ENCODE measurements around the gene TMEM30B.

The TMEM30B gene

GRCh38 chr14:61300209-61300608, 19.1 kb upstream of the TMEM30B start:
- DNase-seq (ENCODE audit: low read depth in 2 of 2), result no peak

GRCh38 chr14:61298824-61299223, 17.7 kb upstream of the TMEM30B start:
- DNase-seq (ENCODE audit: low read depth in 2 of 2), result no peak

GRCh38 chr14:61297581-61297980, 16.4 kb upstream of the TMEM30B start:
- DNase-seq (ENCODE audit: low read depth in 2 of 2), result no peak

- no peak for DNase-seq (ENCODE audit: low read depth in 2 of 2)
Measured at GRCh38 chr14:61296719-61297502, 15.8 kb upstream of the TMEM30B start.

GRCh38 chr14:61296151-61296550, 15.0 kb upstream of the TMEM30B start:
- DNase-seq (ENCODE audit: low read depth in 2 of 2), result no peak

GRCh38 chr14:61290701-61291100, 9.6 kb upstream of the TMEM30B start:
- DNase-seq (ENCODE audit: low read depth in 2 of 2), result no peak

- no peak for DNase-seq (ENCODE audit: low read depth in 2 of 2)
Measured at GRCh38 chr14:61288720-61289119, 7.6 kb upstream of the TMEM30B start.

- no peak for DNase-seq (ENCODE audit: low read depth in 2 of 2)
Measured at GRCh38 chr14:61288228-61288627, 7.1 kb upstream of the TMEM30B start.

- DNase-seq (ENCODE audit: low read depth in 2 of 2), result no peak
Measured at GRCh38 chr14:61287196-61287595, 6.1 kb upstream of the TMEM30B start.

- DNase-seq (ENCODE audit: low read depth in 2 of 2), result no peak
Measured at GRCh38 chr14:61285364-61285763, 4.2 kb upstream of the TMEM30B start.

GRCh38 chr14:61284001-61284400, 2.9 kb upstream of the TMEM30B start:
- no peak for DNase-seq (ENCODE audit: low read depth in 2 of 2)

GRCh38 chr14:61282746-61283145, 1.6 kb upstream of the TMEM30B start:
- no peak for DNase-seq (ENCODE audit: low read depth in 2 of 2)

GRCh38 chr14:61281948-61282275, 774 bp upstream of the TMEM30B start:
- DNase-seq (ENCODE audit: low read depth in 2 of 2), result no peak

- DNase-seq (ENCODE audit: low read depth in 2 of 2), result peak; percentile 60
Measured at GRCh38 chr14:61280526-61281185, 482 bp downstream of the TMEM30B start.

- no peak for DNase-seq (ENCODE audit: low read depth in 2 of 2)
Measured at GRCh38 chr14:61280092-61280525, 1.0 kb downstream of the TMEM30B start.

GRCh38 chr14:61279082-61279481, 2.1 kb downstream of the TMEM30B start:
- DNase-seq (ENCODE audit: low read depth in 2 of 2), result no peak

- DNase-seq (ENCODE audit: low read depth in 2 of 2), result no peak
Measured at GRCh38 chr14:61277784-61278183, 3.4 kb downstream of the TMEM30B start.

- DNase-seq (ENCODE audit: low read depth in 2 of 2), result no peak
Measured at GRCh38 chr14:61277232-61277631, 3.9 kb downstream of the TMEM30B start.

GRCh38 chr14:61271552-61271951, 9.6 kb downstream of the TMEM30B start:
- no peak for DNase-seq (ENCODE audit: low read depth in 2 of 2)

- no peak for DNase-seq (ENCODE audit: low read depth in 2 of 2)
Measured at GRCh38 chr14:61270714-61271113, 10.4 kb downstream of the TMEM30B start.

- DNase-seq (ENCODE audit: low read depth in 2 of 2), result peak in 1 of 2 donors; percentile 58
Measured at GRCh38 chr14:61269321-61270083, 11.6 kb downstream of the TMEM30B start.

GRCh38 chr14:61268812-61269211, 12.3 kb downstream of the TMEM30B start:
- DNase-seq (ENCODE audit: low read depth in 2 of 2), result no peak

All from stimulated activated CD8-positive, alpha-beta memory T cell treated with anti-CD3 and anti-CD28 coated beads, Interleukin-15, amount 100 ng/mL, for 4 hours (primary cell).